C4-2B (cell line): ENCODE results near the gene MFSD6L.

Experiments used
- CTCF ChIP-seq: fragments of 450-650 bp; conservative IDR thresholded peaks from 2 replicates; pipeline ENCODE4 v1.5.1; 2017; ENCODE audit warnings: mild to moderate bottlenecking
- ZFX ChIP-seq: fragments of 450-650 bp; IDR thresholded peaks from 2 replicates; pipeline ENCODE4 v1.6.1; 2017

DNA sequence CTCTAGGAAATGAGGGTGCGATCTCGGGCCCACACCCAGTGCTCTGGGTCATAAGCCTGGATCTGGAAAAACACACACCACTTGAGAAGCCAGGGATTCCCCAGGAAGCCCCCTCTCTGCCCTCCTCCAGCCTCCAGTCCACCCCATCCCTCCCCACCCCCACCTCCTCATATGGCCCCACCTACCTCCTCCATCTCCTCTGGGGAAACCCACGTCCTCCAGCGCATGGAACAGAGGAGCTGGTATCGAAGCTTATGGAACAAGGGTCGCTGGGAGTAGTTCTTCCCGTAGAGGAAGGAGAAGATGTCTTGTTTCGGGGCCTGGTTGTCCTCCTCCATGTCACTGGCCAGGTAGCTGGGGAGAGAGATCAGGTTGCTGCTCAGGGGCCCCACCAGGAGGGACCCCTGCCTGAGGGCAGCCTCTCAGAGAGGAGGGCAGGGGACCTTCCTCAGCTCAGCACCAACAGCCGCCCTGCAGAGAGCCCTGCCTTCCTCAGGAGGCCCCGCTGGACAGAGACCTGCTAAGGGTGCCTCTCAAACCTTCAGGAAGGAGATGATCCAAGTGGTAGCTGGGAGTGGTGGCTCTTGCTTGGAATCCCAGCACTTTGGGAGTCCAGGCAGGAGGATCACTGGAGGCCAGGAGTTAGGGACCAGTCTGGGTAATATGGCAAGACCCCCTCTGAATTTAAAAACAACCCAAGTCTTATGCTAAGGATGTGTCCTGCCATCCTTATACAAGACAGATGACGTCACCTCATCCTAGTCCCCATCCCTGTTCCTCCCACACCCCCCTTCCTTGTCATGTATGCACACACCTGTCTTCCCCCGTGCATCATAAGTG lies 45.8 kb downstream of the MFSD6L start:
- TF ChIP-seq CTCF (no peak), ZFX (no peak)
